K562 (cell line): ENCODE measurements around the gene MACROD2. TPM values are rescaled to one million over a fixed set of nuclear protein-coding genes. Genes with fewer than 3 reads are reported as not detected.

Experiments
- ATAC-seq: fragments of 200-7000 bp; cut with Tn5 transposase; 3 replicates; pipeline ENCODE4 v1.9.1; 2020; ENCODE audit warnings: moderate library complexity
- BruUV-seq: library from RNA; stranded (reverse); fragments of 400-500 nt; replicated peaks from 2 replicates; lab custom pipeline; 2021; lab: Mats Ljungman, UMichigan
- CTCF ChIA-PET: fragments of 300-600 bp; formaldehyde crosslinking; extraction: SDS; loops from one replicate; lab custom pipeline; 2021; ENCODE audit warnings: low intra/inter-chr PET ratio; lab: Yijun Ruan, JAX
- POLR2A ChIA-PET: fragments of 300-600, 350-650 bp; sonication (Branson Sonifier 250); formaldehyde crosslinking; extraction: SDS; loops from one replicate; lab custom pipeline; 2021; ENCODE audit warnings: antibody characterized with exemption, inconsistent platforms; lab: Yijun Ruan, JAX
- DNase-seq, 4 experiments: peaks; one replicate each; pipeline versions ENCODE4 v3.0.0 to v3.0.0-alpha.2; 2011 to 2018; ENCODE audit warnings: low spot score in 3 of 4, mixed read lengths in 3 of 4; ENCODE audit errors: extremely low read depth in 1 of 4
- FAIRE-seq: peaks from 2 replicates; lab custom pipeline; 2011; peaks lifted over from hg19 to GRCh38; lab: Jason Lieb, UNC
- H2AFZ ChIP-seq: 2 replicates; pipeline ENCODE4 v1.6.0; 2011; ENCODE audit warnings: low read depth, low read length, control low read depth, inconsistent platforms
- H3K27ac ChIP-seq: fragments of 200-600 bp; 3 replicates; pipeline ENCODE4 v1.8.0; 2011; ENCODE audit warnings: low read depth, mild to moderate bottlenecking, control low read depth, inconsistent platforms, low read length, moderate library complexity, mixed read lengths; ENCODE audit errors: extremely low read depth
- H3K27me3 ChIP-seq, 2 experiments: fragments of 300-600 bp in 1 of 2; 2 replicates in 1 of 2; 3 replicates in 1 of 2; pipeline versions ENCODE4 v1.6.0 to v1.8.0; 2011; ENCODE audit warnings: inconsistent platforms in 2 of 2, low read length in 2 of 2, mild to moderate bottlenecking in 1 of 2, mixed read lengths in 1 of 2, moderate library complexity in 1 of 2; ENCODE audit not compliant: control insufficient read depth in 2 of 2, insufficient read depth in 2 of 2
- H3K36me3 ChIP-seq: fragments of 300-600 bp; 3 replicates; pipeline ENCODE4 v1.8.0; 2011; ENCODE audit warnings: mild to moderate bottlenecking, low read length, inconsistent platforms; ENCODE audit not compliant: control insufficient read depth, insufficient read depth
- H3K4me1 ChIP-seq, 2 experiments: fragments of 200-600 bp in 1 of 2; replicated peaks in 1 of 2; 2 replicates in 1 of 2; 3 replicates in 1 of 2; pipeline versions ENCODE4 v1.5.1 to v1.8.0; 2011; ENCODE audit warnings: inconsistent platforms in 2 of 2, low read length in 2 of 2, mild to moderate bottlenecking in 1 of 2, mixed read lengths in 1 of 2, moderate library complexity in 1 of 2; ENCODE audit not compliant: control insufficient read depth in 2 of 2, insufficient read depth in 2 of 2
- H3K4me2 ChIP-seq: 2 replicates; pipeline ENCODE4 v1.6.1; 2011; ENCODE audit warnings: low read length, control low read depth, inconsistent platforms, mixed read lengths; ENCODE audit not compliant: insufficient read depth
- H3K4me3 ChIP-seq: fragments of 200-600 bp; sonication (generic), shearing (Covaris generic); 2 replicates; pipeline ENCODE4 v1.5.1; 2016; ENCODE audit warnings: control low read depth, inconsistent platforms
- H3K79me2 ChIP-seq: fragments of 200-600 bp; 3 replicates; pipeline ENCODE4 v1.8.0; 2011; ENCODE audit warnings: low read length, inconsistent platforms; ENCODE audit not compliant: control insufficient read depth, insufficient read depth
- H3K9ac ChIP-seq, 2 experiments: 2 replicates each; pipeline versions ENCODE4 v1.6.0 to v1.6.1; 2011; ENCODE audit warnings: low read depth in 2 of 2, low read length in 2 of 2, control low read depth in 1 of 2, inconsistent platforms in 1 of 2, mild to moderate bottlenecking in 1 of 2, mixed read lengths in 1 of 2; ENCODE audit not compliant: insufficient read depth in 1 of 2
- H3K9me1 ChIP-seq: one replicate; pipeline ENCODE4 v1.6.0; 2011; ENCODE audit warnings: inconsistent platforms, mild to moderate bottlenecking, low read length, moderate library complexity; ENCODE audit not compliant: control insufficient read depth, insufficient read depth
- H3K9me3 ChIP-seq: replicated peaks from 2 replicates; pipeline ENCODE4 v1.5.1; 2011; ENCODE audit warnings: low read depth, low read length, inconsistent platforms; ENCODE audit not compliant: control insufficient read depth, insufficient read depth
- H4K20me1 ChIP-seq: replicated peaks from 2 replicates; pipeline ENCODE4 v1.6.1; 2011; ENCODE audit warnings: low read length, inconsistent platforms, mixed read lengths; ENCODE audit not compliant: control insufficient read depth, insufficient read depth
- ATF1 ChIP-seq, 2 experiments: fragments of 450-650 bp in 1 of 2; IDR thresholded peaks; 2 replicates each; pipeline ENCODE4 v1.6.1; 2016; ENCODE audit warnings: missing compliant biosample characterization in 1 of 2, missing genetic modification characterization in 1 of 2
- ELF4 ChIP-seq: fragments of 450-650 bp; formaldehyde crosslinking; IDR thresholded peaks from 2 replicates; pipeline ENCODE4 v1.4.0; 2022; ENCODE audit warnings: missing genetic modification characterization
- FIP1L1 ChIP-seq: fragments of 200-400 bp; formaldehyde crosslinking; IDR thresholded peaks from 2 replicates; pipeline ENCODE4 v1.6.1; 2018; ENCODE audit warnings: mild to moderate bottlenecking, low read depth, low read length; ENCODE audit not compliant: poor library complexity, severe bottlenecking
- GATA2 ChIP-seq: sonication (generic); formaldehyde crosslinking; IDR thresholded peaks from 2 replicates; pipeline ENCODE4 v1.4.0; 2020; ENCODE audit warnings: mild to moderate bottlenecking, missing genetic modification reagents
- KAT8 ChIP-seq: fragments of 450-650 bp; IDR thresholded peaks from 2 replicates; pipeline ENCODE4 v1.6.1; 2016; ENCODE audit warnings: low read depth, mild to moderate bottlenecking
- MYBL2 ChIP-seq, 2 experiments: fragments of 450-650 bp in 1 of 2; sonication (generic) in 1 of 2; formaldehyde crosslinking in 1 of 2; IDR thresholded peaks; 2 replicates each; pipeline versions ENCODE4 v1.6.1 to v1.8.1; 2017 to 2022; ENCODE audit warnings: borderline replicate concordance in 1 of 2, inconsistent platforms in 1 of 2, low read depth in 1 of 2, mild to moderate bottlenecking in 1 of 2, missing genetic modification reagents in 1 of 2, moderate library complexity in 1 of 2
- TEAD1 ChIP-seq, 2 experiments: fragments of 450-650 bp in 1 of 2; sonication (generic) in 1 of 2; formaldehyde crosslinking; IDR thresholded peaks; 2 replicates each; pipeline versions ENCODE4 v1.4.0 to v1.8.0; 2020 to 2022; ENCODE audit warnings: mild to moderate bottlenecking in 2 of 2, missing genetic modification reagents in 1 of 2
- YY1 ChIP-seq, 3 experiments: IDR thresholded peaks; 2 replicates each; pipeline ENCODE4 v1.6.1; 2011; ENCODE audit warnings: low read length in 2 of 3, mild to moderate bottlenecking in 2 of 3, moderate library complexity in 2 of 3, borderline replicate concordance in 1 of 3, control low read depth in 1 of 3, low read depth in 1 of 3; ENCODE audit not compliant: insufficient read depth in 3 of 3, insufficient replicate concordance in 2 of 3, control insufficient read depth in 1 of 3, insufficient read length in 1 of 3; ENCODE audit errors: extremely low read depth in 1 of 3
- ZNF143 ChIP-seq: sonication (generic); formaldehyde crosslinking; IDR thresholded peaks from 2 replicates; pipeline ENCODE4 v1.9.0; 2022; ENCODE audit warnings: mild to moderate bottlenecking, missing genetic modification reagents
- ZNF445 ChIP-seq: fragments of 250-450 bp; sonication (Bioruptor Pico); IDR thresholded peaks from 2 replicates; pipeline ENCODE4 v1.4.0; 2020; ENCODE audit warnings: low read depth, mild to moderate bottlenecking, moderate library complexity
- WGBS: fragments of 100-300 bp; shearing (Covaris generic); methylation state at CpG from one replicate; pipeline ENCODE4 v1.1.6; 2016; ENCODE audit warnings: low coverage, mixed read lengths; ENCODE audit not compliant: insufficient coverage; ENCODE audit errors: missing lambda C conversion rate; 5-methylcytosine and 5-hydroxymethylcytosine counted together
- in situ Hi-C: fragments of 300-500 bp; cut with MboI; formaldehyde crosslinking; loops from 4 replicates; pipeline ENCODE4 v1.15.0; 2018; ENCODE audit warnings: inconsistent platforms, mixed read lengths
- intact Hi-C: fragments of 100-400 bp; cut with micrococcal nuclease; formaldehyde crosslinking; loops from 2 replicates; pipeline ENCODE4 v1.14.2; 2022
- polyA plus RNA-seq, 8 experiments: library from polyadenylated mRNA; depleted of rRNA in 4 of 8; stranded (reverse) in 5 of 8; unstranded in 3 of 8; fragments of >200 nt; fragmentation: Nextera tagmentation in 2 of 8; fragmentation: Illumina TruSeq in 1 of 8; extraction: Ambion mirVana in 2 of 8; extraction: Trizol in 1 of 8; gene quantifications; 2 replicates each; pipeline versions ENCODE4 v1.2.1 to v1.2.3, GENCODE V29; 2011 to 2014; ENCODE audit warnings: inconsistent platforms in 1 of 8, missing spikeins in 1 of 8
- total RNA-seq, 7 experiments: library from RNA; depleted of rRNA in 6 of 7; stranded (reverse); fragments of >200 nt in 6 of 7; fragmentation: Illumina TruSeq in 2 of 7; extraction: Trizol in 2 of 7; gene quantifications; 2 replicates each; pipeline versions ENCODE4 v1.2.1 to v1.2.3, GENCODE V29; 2011 to 2021; ENCODE audit warnings: low replicate concordance in 1 of 7
- TF ChIP-seq, protein P1 (sequence below): sonication (generic); formaldehyde crosslinking; IDR thresholded peaks from 2 replicates; pipeline ENCODE4 v1.8.1; 2023; ENCODE audit warnings: mild to moderate bottlenecking, missing genetic modification reagents

MACROD2 gene
- total and polyA plus RNA-seq, 9 of the 15 experiments (the other 6 are each of a cell fraction or from before 2014, with no cell fraction given) = not detected

- TF ChIP-seq KAT8 = no peak
- TF ChIP-seq YY1 (IDR thresholded peaks at IDR 0.05; ENCODE audit: borderline replicate concordance in 1 of 3, control insufficient read depth in 1 of 3, extremely low read depth in 1 of 3, insufficient read depth in 3 of 3, insufficient read length in 1 of 3, insufficient replicate concordance in 2 of 3, low read depth in 1 of 3, low read length in 2 of 3) = no peak
- TF ChIP-seq FIP1L1 = no peak
- no peak for TF ChIP-seq ELF4
- TF ChIP-seq, protein P1, sequence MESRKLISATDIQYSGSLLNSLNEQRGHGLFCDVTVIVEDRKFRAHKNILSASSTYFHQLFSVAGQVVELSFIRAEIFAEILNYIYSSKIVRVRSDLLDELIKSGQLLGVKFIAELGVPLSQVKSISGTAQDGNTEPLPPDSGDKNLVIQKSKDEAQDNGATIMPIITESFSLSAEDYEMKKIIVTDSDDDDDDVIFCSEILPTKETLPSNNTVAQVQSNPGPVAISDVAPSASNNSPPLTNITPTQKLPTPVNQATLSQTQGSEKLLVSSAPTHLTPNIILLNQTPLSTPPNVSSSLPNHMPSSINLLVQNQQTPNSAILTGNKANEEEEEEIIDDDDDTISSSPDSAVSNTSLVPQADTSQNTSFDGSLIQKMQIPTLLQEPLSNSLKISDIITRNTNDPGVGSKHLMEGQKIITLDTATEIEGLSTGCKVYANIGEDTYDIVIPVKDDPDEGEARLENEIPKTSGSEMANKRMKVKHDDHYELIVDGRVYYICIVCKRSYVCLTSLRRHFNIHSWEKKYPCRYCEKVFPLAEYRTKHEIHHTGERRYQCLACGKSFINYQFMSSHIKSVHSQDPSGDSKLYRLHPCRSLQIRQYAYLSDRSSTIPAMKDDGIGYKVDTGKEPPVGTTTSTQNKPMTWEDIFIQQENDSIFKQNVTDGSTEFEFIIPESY (CRISPR knock-in tag) = no peak
- no peak for TF ChIP-seq ATF1 (CRISPR knock-in tag; IDR thresholded peaks at IDR 0.05)
- TF ChIP-seq ATF1 (tag; IDR thresholded peaks at IDR 0.05) = no peak
- TF ChIP-seq ZNF445 (CRISPR knock-in tag) = no peak
- no peak for TF ChIP-seq GATA2 (CRISPR knock-in tag)
- TF ChIP-seq MYBL2 (IDR thresholded peaks at IDR 0.05; ENCODE audit: low read depth) = no peak
- TF ChIP-seq MYBL2 (CRISPR knock-in tag; IDR thresholded peaks at IDR 0.05; ENCODE audit: borderline replicate concordance) = no peak
- no peak for TF ChIP-seq TEAD1 (CRISPR knock-in tag; IDR thresholded peaks at IDR 0.05)
- no peak for TF ChIP-seq ZNF143 (CRISPR knock-in tag)
- BruUV-seq = no TSS peak
- intact Hi-C loops (no loop called here), in situ Hi-C loops (no loop called here)
- Histone ChIP-seq H3K36me3 (no peaks in the 10 kb centered on the region), H3K79me2 (no peaks in the 10 kb centered on the region), H3K27ac (no peak overlapping the region), H3K4me2 (no peak overlapping the region), H4K20me1 (no peaks in the 10 kb centered on the region), H3K4me3 (no peak overlapping the region), H3K27me3 (no peaks in the 10 kb centered on the region), H3K4me1 (no peaks in the 10 kb centered on the region), H3K9me3 (no peaks in the 10 kb centered on the region), H3K9ac (no peak overlapping the region), H3K9me1 (no peaks in the 10 kb centered on the region), H2AFZ (no peak overlapping the region)
- CTCF ChIA-PET = no interaction called here
- no peak for DNase-seq
- no peak for FAIRE-seq
- POLR2A ChIA-PET = no interaction called here
- no peak for ATAC-seq
- 0% methylated on average over 1 of the region's 2 CpGs for WGBS
Observed at GRCh38 chr20:15069355-15069754, 1074.0 kb downstream of the MACROD2 start.
